Cardiac fibroblast (primary cell): ENCODE results near the gene ADAM10.
"Not testable (repeated sequence)": the region's sequence is repeated elsewhere in the genome, so short reads cannot be mapped to it uniquely, and the experiment has no call there.

Experiments used
- DNase-seq, 2 donors: peaks; one replicate each; pipeline versions ENCODE4 v3.0.0 to v3.0.0-alpha.2; 2010; ENCODE audit warnings: low read depth in 2 of 2
- H3K4me3 ChIP-seq, 2 donors: replicated peaks in 1 of 2; 1 replicate in 1 of 2; 2 replicates in 1 of 2; pipeline ENCODE4 v1.5.1; 2011; ENCODE audit warnings: low read depth in 2 of 2, low read length in 2 of 2, mild to moderate bottlenecking in 2 of 2, moderate library complexity in 1 of 2
- CTCF ChIP-seq: IDR thresholded peaks from one replicate; pipeline ENCODE4 v1.5.1; 2011; ENCODE audit warnings: low read depth, mild to moderate bottlenecking, low read length, inconsistent platforms

ADAM10 gene

GRCh38 chr15:58611731-58612676 is 137.5 kb downstream of the ADAM10 start:
- no peak overlapping the region for H3K4me3 ChIP-seq
- no peak for TF ChIP-seq CTCF
- no peak for DNase-seq

- DNase-seq = no peak
- TF ChIP-seq CTCF = no peak
- H3K4me3 ChIP-seq = no peak overlapping the region
These were observed 140.8 kb downstream of the ADAM10 start for GRCh38 chr15:58608711-58609110.

- H3K4me3 ChIP-seq = no peak overlapping the region
- DNase-seq = peak; percentile 68 to 83
- TF ChIP-seq CTCF = no peak
These were observed 141.3 kb downstream of the ADAM10 start for GRCh38 chr15:58608129-58608590.

GRCh38 chr15:58606577-58607080 is 142.9 kb downstream of the ADAM10 start:
- no peak overlapping the region for H3K4me3 ChIP-seq
- no peak for TF ChIP-seq CTCF
- no peak for DNase-seq

- DNase-seq = no peak
- no peak for TF ChIP-seq CTCF
- H3K4me3 ChIP-seq = no peak overlapping the region
These were observed 143.5 kb downstream of the ADAM10 start for GRCh38 chr15:58605931-58606530.

GRCh38 chr15:58604455-58604923 is 145.0 kb downstream of the ADAM10 start:
- no peak for DNase-seq
- no peak for TF ChIP-seq CTCF
- no peak overlapping the region for H3K4me3 ChIP-seq

GRCh38 chr15:58603927-58604326 is 145.6 kb downstream of the ADAM10 start:
- not testable (repeated sequence) for DNase-seq, H3K4me3 ChIP-seq
